Pancreas (tissue), 10 donors: ENCODE results near the gene COQ8B. TPM values are rescaled to one million over a fixed set of nuclear protein-coding genes. Genes with fewer than 3 reads are reported as not detected.

Source experiments
- ATAC-seq, 4 donors: fragments of 200-7000 bp; cut with Tn5 transposase; one replicate each; pipeline versions ENCODE4 v1.8.0 to v1.9.1; 2020; ENCODE audit warnings: mild to moderate bottlenecking in 4 of 4, moderate library complexity in 4 of 4
- DNase-seq, 6 donors: peaks; one replicate each; pipeline ENCODE4 v3.0.0-alpha.2; 2020
- FAIRE-seq: peaks from 2 replicates; lab custom pipeline; 2012; peaks lifted over from hg19 to GRCh38; lab: Jason Lieb, UNC
- H3K27ac ChIP-seq, 4 donors: fragments of 200-600 bp; sonication (generic); 1 replicate in 3 of 4; 2 replicates in 1 of 4; pipeline versions ENCODE4 v1.5.0 to v1.8.0; 2020
- H3K27me3 ChIP-seq, 4 donors: fragments of 200-600 bp; one replicate each; pipeline ENCODE4 v1.8.0; 2021
- H3K36me3 ChIP-seq, 3 donors: fragments of 200-600 bp; sonication (generic) in 1 of 3; one replicate each; pipeline versions ENCODE4 v1.5.0 to v1.8.0; 2020 to 2021
- H3K4me1 ChIP-seq, 3 donors: fragments of 200-600 bp; one replicate each; pipeline ENCODE4 v1.8.0; 2021
- H3K4me3 ChIP-seq, 4 donors: fragments of 200-600 bp; sonication (generic) in 2 of 4; one replicate each; pipeline versions ENCODE4 v1.5.0 to v1.8.0; 2020 to 2021
- H3K9me3 ChIP-seq, 4 donors: fragments of 200-600 bp; one replicate each; pipeline ENCODE4 v1.8.0; 2021
- CTCF ChIP-seq, 4 donors: fragments of 200-600 bp; sonication (generic) in 3 of 4; IDR thresholded peaks; one replicate each; pipeline versions ENCODE4 v1.5.0 to v1.8.0; 2021; ENCODE audit warnings: antibody characterized with exemption in 4 of 4
- WGBS, 2 donors: extraction: QIAGEN DNeasy Blood & Tissue Kit; methylation state at CpG; one replicate each; pipeline ENCODE4 v1.1.7; 2013; 5-methylcytosine and 5-hydroxymethylcytosine counted together
- intact Hi-C, 3 donors: fragments of 100-400 bp; cut with DNase I; formaldehyde crosslinking; loops; one replicate each; pipeline versions ENCODE4 v1.11.1 to v1.14.2; 2022
- polyA plus RNA-seq, 2 donors: library from polyadenylated mRNA; stranded (reverse); fragments of 200-250 nt; gene quantifications; one replicate each; pipeline ENCODE4 v1.2.3, GENCODE V29; 2013
- total RNA-seq, 6 donors: library from RNA; stranded (reverse); fragmentation: NEBNext Ultra II Directional in 4 of 6; extraction: Animal tissue kit (Norgen Biotek cat#: 25700) in 4 of 6; gene quantifications; one replicate each; pipeline versions ENCODE4 v1.2.1 to v1.2.4, GENCODE V29; 2021 to 2023
- donor health status: healthy with polysubstance abuse.
- donor health status: DM: no; HTN: no; CAD: no; lungs with moderate emphysema.
- donor health status: DM: no; HTN: no; CAD: no.
- donor health status: control.
- donor health status: control.
- donor health status: Bipolar disorder and iron deficiency.
- donor health status: DM: yes; HTN: yes; CAD: no.
- donor health status: DM: no; HTN: no; CAD: no.
- donor health status: DM: no; HTN: no; CAD: no.
- donor health status: DM: yes; HTN: yes; CAD: no.

COQ8B gene
- total and polyA plus RNA-seq, 8 donors, result 12.7 to 44.2 (median 18.0) TPM

DNA sequence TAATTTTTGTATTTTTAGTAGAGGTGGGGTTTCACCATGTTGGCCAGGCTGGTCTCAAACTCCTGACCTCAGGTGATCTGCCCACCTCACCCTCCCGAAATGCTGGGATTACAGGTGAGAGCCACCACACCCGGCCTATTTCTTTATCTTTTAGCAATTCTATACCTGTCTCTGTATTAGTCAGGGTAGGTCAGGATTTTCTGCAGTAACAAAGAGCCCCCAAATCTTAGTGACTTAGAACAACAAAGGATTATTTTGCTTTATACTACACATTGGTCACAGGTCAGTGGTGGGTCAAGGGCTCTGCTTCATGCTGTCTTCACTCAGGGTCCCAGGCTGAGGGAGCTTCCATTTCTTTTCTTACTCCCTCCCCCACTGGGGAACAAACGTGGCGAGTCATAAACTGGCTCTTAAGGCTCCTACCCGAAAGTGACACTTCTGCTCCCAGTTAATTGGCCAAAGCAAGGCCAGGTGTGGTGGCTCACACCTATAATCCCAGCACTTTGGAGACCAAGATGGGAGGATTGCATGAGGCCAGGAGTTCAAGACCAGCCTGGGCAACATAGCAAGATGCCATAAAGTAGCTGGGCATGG is 7.1 kb upstream of the COQ8B start:
- H3K4me1 ChIP-seq, result peaks cover 16 to 26% (median 17%) of the 10 kb centered on the region in 3 donors
- no peaks in the 10 kb centered on the region for H3K27me3 ChIP-seq
- intact Hi-C loops, result no loop called here
- FAIRE-seq (no peak), DNase-seq (peak in 1 of 6 donors; percentile 3), ATAC-seq (no peak)
- peaks cover 0 to 30% (median 5%) of the 10 kb centered on the region in 3 donors for H3K36me3 ChIP-seq
- 92 to 98% methylated on average over 5 of the region's 5 CpGs for WGBS, 2 donors
- H3K9me3 ChIP-seq, result no peaks in the 10 kb centered on the region
- no peak overlapping the region for H3K4me3 ChIP-seq
- H3K27ac ChIP-seq, result no peak overlapping the region
- no peak for TF ChIP-seq CTCF (IDR thresholded peaks at IDR 0.05)

DNA sequence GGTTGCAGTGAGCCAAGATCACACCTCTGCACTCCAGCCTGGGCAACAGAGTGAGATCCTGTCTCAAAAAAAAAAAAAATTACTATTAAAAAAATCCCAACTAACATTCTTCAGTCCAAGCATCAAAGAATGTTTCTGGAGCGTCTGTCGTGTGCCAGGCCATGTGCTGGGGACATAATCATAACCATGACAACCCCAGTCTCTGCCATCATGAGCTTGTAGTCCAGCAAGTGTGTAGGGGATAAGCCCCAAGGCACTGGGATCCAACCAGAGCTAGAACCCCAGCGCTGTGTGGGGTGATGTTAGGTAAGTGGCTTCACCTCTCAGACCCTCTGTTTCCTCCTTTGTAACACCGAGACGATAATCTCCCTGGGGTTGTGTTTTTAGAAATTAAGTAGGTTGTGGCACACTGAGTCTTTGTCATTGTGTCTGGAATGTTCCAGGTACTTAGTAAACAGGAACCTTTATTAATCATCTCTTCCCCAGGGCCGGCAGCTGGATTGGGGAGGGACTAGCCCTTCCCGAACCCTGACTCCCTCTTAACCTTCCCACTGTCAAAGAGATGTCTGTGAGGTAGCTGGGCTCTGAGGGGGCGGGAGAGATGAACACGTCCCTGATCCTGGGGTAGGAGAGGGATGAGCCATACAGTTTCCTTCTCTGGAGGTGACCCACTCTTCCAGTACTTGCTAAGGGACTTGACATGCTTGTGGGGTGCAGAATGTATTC is 5.4 kb upstream of the COQ8B start:
- WGBS, 2 donors, result 57 to 66% methylated on average over 9 of the region's 9 CpGs
- FAIRE-seq, result no peak
- Histone ChIP-seq H3K9me3 (no peaks in the 10 kb centered on the region), H3K27ac (peak overlapping the region in 3 of 4 donors; percentile 2 to 25 (median 24)), H3K4me3 (no peak overlapping the region), H3K36me3 (peaks cover 0 to 20% (median 5%) of the 10 kb centered on the region in 3 donors), H3K27me3 (no peaks in the 10 kb centered on the region), H3K4me1 (peaks cover 16 to 26% (median 17%) of the 10 kb centered on the region in 3 donors)
- no peak for DNase-seq
- no peak for TF ChIP-seq CTCF (IDR thresholded peaks at IDR 0.05)
- no peak for ATAC-seq
- intact Hi-C loops, result no loop called here

DNA sequence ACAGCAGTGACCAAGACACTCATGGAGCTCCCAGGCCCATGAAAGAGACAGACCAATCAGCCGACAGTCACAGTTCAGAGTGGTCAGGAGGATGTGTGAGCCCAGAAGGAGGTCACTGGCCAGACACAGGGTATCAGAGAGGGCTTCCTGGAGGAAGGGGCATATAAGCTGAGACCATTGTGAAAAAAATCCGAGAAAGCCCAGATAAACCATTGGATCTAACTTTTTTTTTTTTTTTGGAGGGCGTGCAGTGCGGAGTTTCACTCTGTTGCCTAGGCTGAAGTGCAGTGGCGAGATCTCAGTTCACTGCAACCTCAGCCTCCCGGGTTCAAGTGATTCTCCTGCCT is 4.4 kb upstream of the COQ8B start:
- Histone ChIP-seq H3K4me3 (peak overlapping the region in 2 of 4 donors; percentile 62 to 86), H3K4me1 (peaks cover 18 to 26% (median 19%) of the 10 kb centered on the region in 3 donors)
- no peak for ATAC-seq

GRCh38 chr19:40719414-40719894 is 2.8 kb upstream of the COQ8B start:
- Histone ChIP-seq H3K4me1 (peaks cover 21 to 26% (median 22%) of the 10 kb centered on the region in 3 donors), H3K4me3 (peak overlapping the region; percentile 62 to 86 (median 69)), H3K27me3 (no peaks in the 10 kb centered on the region), H3K27ac (peak overlapping the region; percentile 92 to 97 (median 94)), H3K9me3 (no peaks in the 10 kb centered on the region), H3K36me3 (no peaks in the 10 kb centered on the region)
- no peak for DNase-seq
- 26 to 31% methylated on average over 7 of the region's 7 CpGs for WGBS, 2 donors
- TF ChIP-seq CTCF (IDR thresholded peaks at IDR 0.05), result no peak
- intact Hi-C loops, result no loop called here
- ATAC-seq, result no peak
- no peak for FAIRE-seq

More for the DNA sequence above, 4.4 kb upstream of the COQ8B start:
- DNase-seq (no peak), FAIRE-seq (no peak)
- H3K27me3 ChIP-seq, result no peaks in the 10 kb centered on the region
- no peaks in the 10 kb centered on the region for H3K9me3 ChIP-seq
- 83 to 87% methylated on average over 6 of the region's 6 CpGs for WGBS, 2 donors
- intact Hi-C loops, result no loop called here
- no peak for TF ChIP-seq CTCF (IDR thresholded peaks at IDR 0.05)
- peaks cover 0 to 11% (median 5%) of the 10 kb centered on the region in 3 donors for H3K36me3 ChIP-seq
- peak overlapping the region in 3 of 4 donors; percentile 46 to 97 (median 93) for H3K27ac ChIP-seq
